Medulla oblongata (tissue), 1 donor: ENCODE measurements around the gene BAAT.
"Not testable (repeated sequence)": the region's sequence is repeated elsewhere in the genome, so short reads cannot be mapped to it uniquely, and the experiment has no call there.

ENCODE experiments used
- DNase-seq: peaks from one replicate; pipeline ENCODE4 v3.0.0-alpha.2; 2015; ENCODE audit errors: extremely low spot score

BAAT gene

GRCh38 chr9:101365181-101365580, 19.6 kb downstream of the BAAT start:
- DNase-seq: no peak

GRCh38 chr9:101362450-101362849, 22.4 kb downstream of the BAAT start:
- no peak for DNase-seq

GRCh38 chr9:101360647-101361046, 24.2 kb downstream of the BAAT start:
- no peak for DNase-seq

DNA sequence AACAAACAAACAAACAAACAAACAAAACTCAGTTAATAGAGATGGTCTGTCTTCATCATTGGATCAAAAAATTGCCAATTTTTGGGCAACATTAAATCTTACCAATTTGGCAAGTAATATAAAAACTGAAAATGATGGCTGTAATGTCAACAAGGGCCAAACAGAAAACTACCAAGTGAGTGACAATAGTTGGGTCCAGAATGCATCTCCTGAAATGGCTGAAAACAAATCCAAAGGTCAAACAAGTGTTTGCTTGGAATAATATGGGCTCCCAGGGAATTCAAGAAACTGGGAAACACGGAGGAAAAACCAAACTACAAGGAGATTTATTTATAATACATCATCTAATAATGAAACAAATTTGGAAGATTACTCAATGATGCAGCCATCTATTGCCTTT, 25.1 kb downstream of the BAAT start:
- DNase-seq: no peak

DNA sequence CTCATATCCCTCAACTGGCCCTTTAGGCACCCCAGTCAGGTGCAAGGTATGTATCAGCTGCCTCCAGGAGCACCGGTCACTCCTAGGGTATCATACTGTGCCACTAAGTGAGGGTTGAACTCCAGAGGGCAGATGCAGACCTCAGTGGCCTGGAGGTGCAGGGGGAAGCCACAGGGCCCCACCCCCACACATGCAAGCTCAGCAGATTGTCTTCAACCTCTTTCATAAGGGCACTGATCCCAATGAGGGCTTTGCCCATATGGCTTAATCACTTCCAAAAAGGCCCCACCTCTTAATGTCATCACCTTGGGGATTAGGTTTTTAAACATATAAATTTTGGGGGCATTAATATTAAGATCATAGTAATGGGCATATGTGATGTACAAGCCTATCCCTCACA, 28.2 kb downstream of the BAAT start:
- DNase-seq: no peak

DNA sequence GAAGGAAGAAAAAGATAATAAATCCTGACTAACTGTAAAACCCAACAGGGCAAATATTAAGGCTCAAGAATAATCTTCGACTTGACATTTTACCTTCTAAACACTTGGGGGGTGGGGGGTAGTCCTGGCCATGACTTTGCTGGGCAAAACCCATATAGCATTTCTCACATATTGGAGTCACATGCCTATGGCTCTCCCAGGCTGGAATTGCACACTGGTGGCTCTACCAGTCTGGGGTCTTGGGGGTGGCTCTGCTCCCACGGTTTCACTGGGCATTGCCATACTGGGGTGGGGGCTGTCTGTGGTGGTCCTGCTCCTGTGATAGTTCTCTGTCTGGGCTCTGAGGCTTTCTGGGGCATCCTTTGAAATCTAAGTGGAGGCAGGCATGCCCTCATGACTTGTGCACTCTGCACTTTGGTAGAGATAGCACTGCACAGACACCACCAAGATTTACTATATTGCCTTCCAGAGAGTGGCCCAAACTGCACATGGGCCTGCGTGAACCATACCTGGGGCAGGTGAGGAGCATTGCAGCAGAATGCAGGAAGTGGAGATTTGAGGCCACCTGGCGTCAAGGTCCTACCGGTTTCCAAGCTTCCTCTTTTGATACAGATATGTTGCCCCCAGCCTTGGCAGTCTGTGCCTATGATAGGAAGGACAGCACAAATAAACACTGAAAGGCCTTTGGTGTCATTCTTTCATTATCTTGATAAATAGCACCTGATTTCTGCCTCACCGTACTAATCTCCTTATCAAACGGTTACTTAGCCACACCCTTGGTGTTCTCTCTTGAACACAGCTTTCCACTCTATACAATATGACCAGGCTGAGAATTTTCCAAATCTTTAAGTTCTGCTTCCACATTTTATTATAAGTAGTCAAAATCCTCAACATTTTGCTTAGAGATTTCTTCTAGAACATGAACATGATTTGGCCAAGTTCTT, 29.8 kb downstream of the BAAT start:
- DNase-seq: no peak

- DNase-seq: no peak
Observed at GRCh38 chr9:101354143-101354764, 30.6 kb downstream of the BAAT start.

DNA sequence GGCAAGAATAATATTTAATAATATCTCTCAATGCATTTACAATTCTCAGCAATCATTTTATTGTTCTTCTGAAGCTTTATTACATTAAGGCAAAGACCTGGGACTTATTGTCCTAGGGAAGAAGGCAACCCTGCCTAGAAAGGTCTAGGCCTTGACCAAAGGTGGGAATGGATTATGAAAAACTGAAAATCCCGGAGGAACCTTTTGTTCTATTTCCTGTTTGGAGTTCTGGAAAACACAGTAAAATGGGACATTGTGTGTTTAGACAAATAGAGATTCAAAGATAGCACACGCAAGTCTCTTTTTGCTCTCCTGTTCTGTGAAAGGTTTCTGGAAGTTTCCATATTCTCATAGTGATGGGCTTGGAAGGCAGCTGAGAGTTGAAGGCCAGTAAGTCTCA, 31.1 kb downstream of the BAAT start:
- no peak for DNase-seq

DNA sequence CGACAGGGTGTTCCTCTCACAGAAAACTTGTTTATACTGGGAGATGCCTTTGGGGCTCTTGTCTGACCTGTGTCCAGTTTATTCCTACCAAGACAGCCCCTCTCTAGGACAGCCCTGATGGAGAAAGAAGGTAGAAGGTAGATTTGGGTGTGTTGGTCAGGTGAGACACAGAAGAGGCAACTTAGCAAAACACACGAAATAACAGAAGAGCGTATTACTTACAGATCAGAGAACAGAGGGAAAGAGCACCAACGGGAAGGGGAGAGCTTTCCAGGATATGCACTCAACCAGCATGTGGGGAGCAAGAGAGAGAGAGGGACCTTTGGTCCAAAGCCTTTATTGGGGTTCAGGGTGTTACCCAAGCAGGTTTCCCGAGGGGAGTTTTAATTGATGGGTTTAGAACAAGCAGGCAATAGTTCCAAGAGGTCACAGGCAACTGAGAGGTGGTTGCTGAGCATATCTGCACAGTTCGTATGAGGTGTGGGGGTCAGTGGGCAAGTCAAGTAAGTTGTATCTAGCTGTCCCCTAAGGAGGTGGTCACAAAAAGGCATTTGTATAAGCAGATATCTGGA, 31.8 kb downstream of the BAAT start:
- DNase-seq: no peak

- DNase-seq: no peak
Observed at GRCh38 chr9:101350285-101350684, 34.5 kb downstream of the BAAT start.

DNA sequence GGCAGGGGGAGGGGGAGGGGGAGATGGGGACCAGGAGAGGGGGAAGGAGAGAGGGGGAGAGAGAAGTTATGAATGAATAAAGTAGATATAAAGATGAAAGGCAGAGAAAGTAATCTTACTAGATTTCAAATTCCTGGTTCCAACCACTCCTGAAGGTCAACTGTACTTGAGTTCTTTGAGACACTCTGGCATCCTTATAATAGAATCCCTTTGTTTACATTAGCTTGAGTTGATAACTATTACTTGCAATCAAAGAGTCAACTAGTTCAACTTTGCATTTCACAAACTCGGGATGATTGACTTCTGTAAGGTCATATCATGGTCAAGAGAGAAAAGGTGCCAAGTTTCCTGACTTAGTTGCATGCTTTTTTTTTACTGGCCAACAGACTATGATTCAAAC, 42.2 kb downstream of the BAAT start:
- DNase-seq: no peak

- no peak for DNase-seq
Observed at GRCh38 chr9:101341958-101342357, 42.8 kb downstream of the BAAT start.

GRCh38 chr9:101337237-101337636, 47.6 kb downstream of the BAAT start:
- DNase-seq: no peak

- DNase-seq: no peak
Observed at GRCh38 chr9:101336091-101336490, 48.7 kb downstream of the BAAT start.

GRCh38 chr9:101333926-101334702, 50.7 kb downstream of the BAAT start:
- no peak for DNase-seq

DNA sequence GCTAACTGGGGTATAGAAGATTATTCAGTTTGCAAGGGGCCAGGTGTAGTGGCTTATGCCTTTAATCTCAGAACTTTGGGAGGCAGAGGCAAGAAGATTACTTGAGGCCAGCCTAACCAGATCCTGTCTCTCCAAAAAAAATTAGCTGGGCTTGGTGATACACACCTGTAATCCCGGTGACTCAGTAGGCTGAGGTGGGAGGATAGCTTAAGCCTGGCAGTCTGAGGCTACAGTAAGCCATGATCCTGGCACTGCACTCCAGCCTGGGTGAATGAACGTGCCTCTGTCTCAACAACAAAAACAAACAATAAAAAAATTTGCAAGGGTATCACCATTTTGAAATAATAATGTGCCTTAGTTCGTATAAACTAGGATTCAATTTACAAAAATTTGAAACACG, 51.3 kb downstream of the BAAT start:
- no peak for DNase-seq

- no peak for DNase-seq
Observed at GRCh38 chr9:101332362-101332761, 52.4 kb downstream of the BAAT start.

DNA sequence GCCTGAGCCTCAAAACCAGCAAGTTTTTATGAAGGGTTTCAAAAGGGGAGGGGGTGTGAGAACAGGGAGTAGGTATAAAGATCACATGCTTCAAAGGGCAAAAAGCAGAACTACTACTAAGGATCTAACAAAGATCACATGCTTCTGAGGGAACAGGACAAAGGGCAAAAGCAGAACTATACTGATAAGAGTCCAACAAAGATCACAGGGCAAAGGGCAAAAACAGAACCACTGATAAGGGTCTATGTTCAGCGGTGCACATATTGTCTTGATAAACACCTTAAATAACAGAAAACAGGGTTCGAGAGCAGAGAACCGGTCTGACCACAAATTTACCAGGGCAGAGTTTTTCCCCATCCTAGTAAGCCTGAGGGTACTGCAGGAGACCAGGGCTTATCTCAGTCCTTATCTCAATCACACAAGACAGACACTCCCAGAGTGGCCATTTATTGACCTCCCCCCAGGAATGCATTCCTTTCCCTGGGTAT, 57.3 kb downstream of the BAAT start:
- DNase-seq: not testable (repeated sequence)

- no peak for DNase-seq
Observed at GRCh38 chr9:101326501-101326900, 58.3 kb downstream of the BAAT start.

DNA sequence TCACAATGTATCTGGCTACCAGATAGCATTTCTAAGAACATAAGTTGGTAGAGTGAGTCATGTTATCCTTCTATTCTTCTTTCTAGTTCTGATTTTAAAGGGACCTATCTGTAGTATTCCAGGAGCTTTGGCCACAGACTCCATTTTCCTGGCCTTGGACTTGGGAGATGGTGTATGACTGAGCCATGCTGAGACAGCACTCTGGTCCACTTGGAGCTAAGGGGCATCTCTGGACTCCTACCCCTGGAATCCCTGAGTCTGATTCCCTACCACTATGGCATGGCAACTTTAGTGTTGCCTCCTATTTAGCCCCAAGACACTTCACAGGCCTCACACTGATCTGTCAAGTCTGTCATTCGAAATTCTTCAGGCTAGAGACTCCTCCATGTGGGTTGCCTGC, 58.8 kb downstream of the BAAT start:
- DNase-seq: no peak

- DNase-seq: no peak
Observed at GRCh38 chr9:101325053-101325452, 59.8 kb downstream of the BAAT start.

DNA sequence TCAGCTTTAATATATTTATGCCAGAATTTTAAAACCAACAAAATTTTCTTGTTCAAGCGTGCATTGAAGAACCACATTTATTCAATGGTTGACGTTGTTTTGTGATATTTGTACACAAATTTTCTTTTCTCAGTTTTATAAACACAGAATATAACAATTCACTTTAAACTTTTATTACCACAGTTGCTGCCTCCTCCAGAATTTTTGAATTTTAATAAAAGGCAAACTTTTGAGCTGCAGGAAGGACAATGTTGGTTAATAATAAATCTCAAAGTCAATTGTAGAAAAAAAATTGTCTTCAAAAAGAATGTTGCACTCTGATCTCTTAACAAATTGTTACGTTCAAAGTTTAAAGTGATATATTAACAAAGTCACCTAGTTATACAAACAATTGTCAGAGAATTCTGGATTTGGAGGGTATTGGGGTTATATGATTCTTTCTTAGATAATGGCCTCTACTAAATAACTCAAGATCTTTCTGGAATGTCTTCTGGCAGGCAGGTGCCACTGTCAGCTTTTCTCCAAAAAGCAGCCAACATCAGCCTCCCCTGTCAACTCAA, 60.5 kb downstream of the BAAT start:
- no peak for DNase-seq
